ENCODE results near the gene RSPH6A.
"Not testable (repeated sequence)": the region's sequence is repeated elsewhere in the genome, so short reads cannot be mapped to it uniquely, and the experiment has no call there.

The RSPH6A gene

GRCh38 chr19:45764475-45764874 is 50.6 kb downstream of the RSPH6A start:
- DNase-seq, result no peak

GRCh38 chr19:45763691-45764294 is 51.3 kb downstream of the RSPH6A start:
- DNase-seq, result no peak

DNA sequence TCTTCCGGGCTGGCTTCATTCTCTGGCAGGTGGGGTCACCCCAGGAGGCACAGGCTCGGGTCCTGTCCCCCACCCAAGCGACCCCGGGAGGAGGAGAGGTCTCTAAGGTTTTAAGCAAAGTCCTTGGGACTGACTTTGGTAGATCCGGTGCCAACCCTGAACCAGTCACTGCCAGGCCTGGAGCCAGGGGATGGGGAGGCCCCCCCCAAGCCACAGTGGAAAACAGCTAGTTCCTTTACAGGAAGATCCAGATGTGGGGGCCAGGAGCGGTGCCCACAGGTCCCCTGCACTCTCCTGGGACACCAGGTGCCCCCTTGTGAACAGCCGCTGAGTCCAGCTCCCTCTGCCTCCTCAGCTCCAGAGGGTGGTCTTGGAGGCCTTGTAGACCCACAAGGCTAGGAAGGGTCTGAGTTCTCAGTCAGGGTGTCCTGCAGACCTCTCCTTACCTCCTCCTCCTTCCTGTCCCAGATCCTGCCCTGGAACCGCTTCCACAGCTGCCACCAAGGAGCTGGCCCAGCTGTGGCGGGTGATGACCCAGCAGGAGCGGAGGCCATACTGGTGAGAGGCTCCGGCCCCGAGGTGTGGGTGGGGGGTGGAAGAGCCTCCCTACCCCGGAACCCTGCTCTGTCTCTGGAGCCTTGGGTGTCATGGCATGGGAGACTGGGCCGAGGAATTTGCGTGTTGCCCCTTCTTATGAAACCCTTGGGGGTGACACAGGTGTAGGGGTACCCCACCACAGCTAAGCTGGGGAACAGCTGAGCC is 52.1 kb downstream of the RSPH6A start:
- DNase-seq, result no peak

DNA sequence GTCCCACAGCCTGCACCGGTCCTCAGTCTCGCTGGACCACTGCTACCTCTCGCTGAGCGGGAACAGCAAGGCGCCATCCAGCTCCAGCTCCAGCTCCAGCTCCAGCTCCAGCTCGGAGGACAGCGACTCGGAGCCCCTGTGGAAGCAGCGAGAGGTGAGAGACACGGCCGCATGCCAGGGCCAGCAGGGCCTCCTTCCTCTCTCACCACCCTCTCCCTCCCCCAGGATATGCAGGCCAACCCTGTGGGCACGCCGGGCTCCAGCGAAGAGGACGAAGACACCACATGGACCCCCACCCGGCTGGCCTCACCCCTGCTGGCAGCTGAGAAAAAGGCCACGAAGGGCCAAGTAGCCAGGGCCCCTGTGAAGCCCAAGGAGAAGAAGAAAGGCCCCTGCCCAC is 53.4 kb downstream of the RSPH6A start:
- no peak for DNase-seq

GRCh38 chr19:45758921-45759320 is 56.2 kb downstream of the RSPH6A start:
- no peak for DNase-seq

- DNase-seq, result no peak
Measured at GRCh38 chr19:45757695-45758094, 57.4 kb downstream of the RSPH6A start.

- DNase-seq, result no peak
Measured at GRCh38 chr19:45754323-45754722, 60.8 kb downstream of the RSPH6A start.

- DNase-seq, result no peak
Measured at GRCh38 chr19:45753548-45753947, 61.6 kb downstream of the RSPH6A start.

DNA sequence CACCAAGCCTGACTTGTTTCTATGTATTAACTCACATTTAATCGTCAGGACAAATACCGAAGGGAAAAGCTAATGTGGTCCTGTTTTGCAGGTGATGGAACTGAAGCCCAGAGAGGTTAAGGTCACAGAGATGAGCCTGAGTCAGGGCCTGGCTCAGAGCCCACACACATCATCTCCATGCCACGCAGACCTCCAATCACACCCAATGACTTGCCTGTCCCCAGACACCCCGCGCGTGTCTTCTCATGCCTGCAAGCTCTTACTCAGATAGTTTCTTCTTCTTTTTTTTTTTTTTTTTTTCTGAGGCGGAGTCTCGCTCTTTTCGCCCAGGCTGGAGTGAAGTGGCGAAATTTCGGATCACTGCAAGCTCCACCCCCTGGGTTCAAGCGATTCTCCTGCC is 62.5 kb downstream of the RSPH6A start:
- DNase-seq, result no peak

DNA sequence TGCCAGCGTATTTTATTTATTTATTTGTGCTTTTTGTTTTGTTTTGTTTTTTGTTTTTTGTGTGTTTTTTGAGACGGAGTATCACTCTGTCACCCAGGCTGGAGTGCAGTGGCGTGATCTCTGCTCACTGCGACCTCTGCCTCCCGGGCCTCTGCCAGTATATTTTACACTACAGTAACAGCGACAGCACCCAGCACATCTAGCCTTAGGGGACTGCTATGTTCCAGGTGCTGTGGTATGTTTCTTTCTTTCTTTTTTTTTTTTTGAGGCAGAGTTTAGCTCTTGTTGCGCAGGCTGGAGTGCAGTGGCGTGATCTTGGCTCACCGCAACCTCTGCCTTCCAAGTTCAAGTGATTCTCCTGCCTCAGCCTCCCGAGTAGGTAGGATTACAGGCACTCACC is 63.6 kb downstream of the RSPH6A start:
- not testable (repeated sequence) for DNase-seq

DNA sequence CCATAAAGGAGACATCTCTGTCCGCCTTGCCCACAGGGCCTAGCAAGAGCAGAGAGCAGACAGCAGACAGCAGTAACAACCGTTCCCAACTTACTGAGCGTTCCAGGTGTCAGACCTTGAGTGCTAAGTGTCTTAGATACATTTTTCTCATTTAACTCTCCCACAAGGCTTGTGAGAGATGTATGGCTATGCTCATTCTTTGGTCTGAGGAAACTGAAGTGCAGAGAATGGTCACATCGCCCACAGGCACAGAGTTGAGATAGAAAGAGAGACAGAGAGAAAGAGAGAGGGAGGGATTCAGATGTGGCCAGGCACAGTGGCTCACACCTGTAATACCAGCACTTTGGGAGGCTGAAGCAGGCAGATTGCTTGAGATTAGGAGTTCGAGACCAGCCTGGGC is 67.6 kb downstream of the RSPH6A start:
- DNase-seq, result no peak

DNA sequence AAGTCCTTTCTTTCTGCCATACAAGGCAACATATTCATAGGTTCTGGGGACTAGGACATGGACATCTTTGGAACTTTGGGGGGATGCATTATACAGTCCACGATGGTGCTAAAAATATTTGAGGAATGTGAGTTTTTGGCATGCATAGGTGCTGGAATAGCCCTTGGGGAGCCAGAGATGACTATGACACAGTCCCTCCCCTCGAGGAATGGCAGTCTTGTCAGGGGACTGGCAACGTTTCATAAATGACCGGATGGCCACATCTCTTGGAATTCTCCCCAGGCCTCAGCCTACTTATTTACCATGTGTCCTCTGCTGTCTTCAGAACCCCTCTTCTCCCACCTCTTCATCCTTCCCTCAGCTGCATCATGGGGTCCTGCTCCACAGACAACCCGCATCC is 68.2 kb downstream of the RSPH6A start:
- DNase-seq, result no peak
